Measurements from ENCODE around the gene NFE2L3. TPM values are rescaled to one million over a fixed set of nuclear protein-coding genes. Genes with fewer than 3 reads are reported as not detected.
"Not testable (repeated sequence)": the region's sequence is repeated elsewhere in the genome, so short reads cannot be mapped to it uniquely, and the experiment has no call there.

NFE2L3 gene
- total RNA-seq, 1 donor from 2014 or later, result 0.57 TPM

GRCh38 chr7:26183545-26184280 lies 31.7 kb downstream of the NFE2L3 start:
- intact Hi-C loops (cut with DNase I), result no loop called here
- no peak for DNase-seq (ENCODE audit: low spot score)

GRCh38 chr7:26184281-26185101 lies 32.5 kb downstream of the NFE2L3 start:
- intact Hi-C loops (cut with DNase I); DNase-seq (ENCODE audit: low spot score): not testable (repeated sequence)

GRCh38 chr7:26185131-26185843 lies 33.3 kb downstream of the NFE2L3 start:
- intact Hi-C loops (cut with DNase I), result no loop called here
- no peak for DNase-seq (ENCODE audit: low spot score)

GRCh38 chr7:26185844-26186180 lies 33.8 kb downstream of the NFE2L3 start:
- intact Hi-C loops (cut with DNase I), result no loop called here
- no peak for DNase-seq (ENCODE audit: low spot score)

GRCh38 chr7:26186364-26187311 lies 34.6 kb downstream of the NFE2L3 start:
- intact Hi-C loops (cut with DNase I), result no loop called here
- no peak for DNase-seq (ENCODE audit: low spot score)

GRCh38 chr7:26187380-26188205 lies 35.6 kb downstream of the NFE2L3 start:
- no peak for DNase-seq (ENCODE audit: low spot score)
- intact Hi-C loops (cut with DNase I), result no loop called here

- no peak for DNase-seq (ENCODE audit: low spot score)
- intact Hi-C loops (cut with DNase I), result no loop called here
Measured at GRCh38 chr7:26188206-26188956, 36.4 kb downstream of the NFE2L3 start.

GRCh38 chr7:26188957-26189541 lies 37.1 kb downstream of the NFE2L3 start:
- DNase-seq (ENCODE audit: low spot score), result no peak
- intact Hi-C loops (cut with DNase I), result no loop called here

- no peak for DNase-seq (ENCODE audit: low spot score)
- intact Hi-C loops (cut with DNase I), result no loop called here
Measured at GRCh38 chr7:26189697-26190096, 37.7 kb downstream of the NFE2L3 start.

GRCh38 chr7:26190417-26190869 lies 38.4 kb downstream of the NFE2L3 start:
- intact Hi-C loops (cut with DNase I), result no loop called here

GRCh38 chr7:26191233-26191973 lies 39.4 kb downstream of the NFE2L3 start:
- intact Hi-C loops (cut with DNase I), result no loop called here
- DNase-seq (ENCODE audit: low spot score), result no peak

More at GRCh38 chr7:26190417-26190869, 38.4 kb downstream of the NFE2L3 start:
- no peak for DNase-seq (ENCODE audit: low spot score)

GRCh38 chr7:26191974-26192479 lies 40.0 kb downstream of the NFE2L3 start:
- no peak for DNase-seq (ENCODE audit: low spot score)
- intact Hi-C loops (cut with DNase I), result no loop called here

- intact Hi-C loops (cut with DNase I), result no loop called here
- DNase-seq (ENCODE audit: low spot score), result no peak
Measured at GRCh38 chr7:26192485-26193087, 40.6 kb downstream of the NFE2L3 start.

GRCh38 chr7:26193432-26194207 lies 41.6 kb downstream of the NFE2L3 start:
- no peak for DNase-seq (ENCODE audit: low spot score)
- intact Hi-C loops (cut with DNase I), result no loop called here

- DNase-seq (ENCODE audit: low spot score); intact Hi-C loops (cut with DNase I): not testable (repeated sequence)
Measured at GRCh38 chr7:26194764-26195163, 42.8 kb downstream of the NFE2L3 start.

Measured in cardiac septum (tissue), 1 donor.